Keratinocyte (primary cell): ENCODE results near the gene RRP8.

ENCODE experiments used
- CTCF ChIP-seq, 3 experiments: IDR thresholded peaks in 1 of 3; conservative IDR thresholded peaks in 1 of 3; optimal IDR thresholded peaks in 1 of 3; 2 replicates in 2 of 3; 3 replicates in 1 of 3; pipeline versions ENCODE3 to v1.5.1; 2011; ENCODE audit warnings: low read length in 3 of 3, mild to moderate bottlenecking in 3 of 3, moderate library complexity in 2 of 3, control low read depth in 1 of 3, inconsistent platforms in 1 of 3; ENCODE audit not compliant: insufficient read depth in 2 of 3; ENCODE audit errors: extremely low read depth in 1 of 3
- EZH2 ChIP-seq: IDR thresholded peaks from one replicate; pipeline ENCODE4 v1.6.1; 2012; ENCODE audit warnings: inconsistent platforms, mild to moderate bottlenecking, low read length, moderate library complexity

- TF ChIP-seq CTCF (optimal IDR thresholded peaks at IDR 0.05 in 1 of 3, IDR thresholded peaks at IDR 0.05 in 1 of 3, conservative IDR thresholded peaks at IDR 0.05 in 1 of 3; ENCODE audit: extremely low read depth in 1 of 3, insufficient read depth in 2 of 3, low read length in 3 of 3): no peak
- no peak for TF ChIP-seq EZH2
These were observed 2.4 kb downstream of the RRP8 start for GRCh38 chr11:6601041-6601461.
